Large intestine (tissue), 3 donors: ENCODE data around the gene IL17REL. TPM values are rescaled to one million over a fixed set of nuclear protein-coding genes. Genes with fewer than 3 reads are reported as not detected.

Source experiments
- DNase-seq, 2 donors: peaks; one replicate each; pipeline versions ENCODE4 v3.0.0 to v3.0.0-alpha.2; 2013
- H3K27ac ChIP-seq: one replicate; pipeline ENCODE4 v1.5.1; 2013; ENCODE audit warnings: low read length
- H3K27me3 ChIP-seq: 2 replicates; pipeline ENCODE4 v1.6.1; 2013; ENCODE audit warnings: low read length; ENCODE audit not compliant: control insufficient read depth, insufficient read depth
- H3K36me3 ChIP-seq: 2 replicates; pipeline ENCODE4 v1.6.1; 2013; ENCODE audit warnings: low read length; ENCODE audit not compliant: control insufficient read depth, insufficient read depth
- H3K4me1 ChIP-seq: one replicate; pipeline ENCODE4 v1.6.1; 2013; ENCODE audit warnings: low read length; ENCODE audit not compliant: control insufficient read depth, insufficient read depth
- H3K4me3 ChIP-seq: one replicate; pipeline ENCODE4 v1.5.1; 2013; ENCODE audit warnings: low read length
- H3K9me3 ChIP-seq: one replicate; pipeline ENCODE4 v1.6.1; 2013; ENCODE audit warnings: mild to moderate bottlenecking, low read depth, low read length, moderate library complexity; ENCODE audit not compliant: control insufficient read depth
- WGBS: methylation state at CpG from one replicate; pipeline ENCODE4 v1.1.5; 2013; ENCODE audit warnings: low lambda C conversion rate; ENCODE audit not compliant: insufficient coverage; 5-methylcytosine and 5-hydroxymethylcytosine counted together
- polyA plus RNA-seq: library from polyadenylated mRNA; unstranded; fragments of 120-200 nt; gene quantifications from one replicate; pipeline ENCODE4 v1.2.1, GENCODE V29; 2013

Gene IL17REL
- polyA plus RNA-seq, 1 donor, result 0.31 TPM

DNA sequence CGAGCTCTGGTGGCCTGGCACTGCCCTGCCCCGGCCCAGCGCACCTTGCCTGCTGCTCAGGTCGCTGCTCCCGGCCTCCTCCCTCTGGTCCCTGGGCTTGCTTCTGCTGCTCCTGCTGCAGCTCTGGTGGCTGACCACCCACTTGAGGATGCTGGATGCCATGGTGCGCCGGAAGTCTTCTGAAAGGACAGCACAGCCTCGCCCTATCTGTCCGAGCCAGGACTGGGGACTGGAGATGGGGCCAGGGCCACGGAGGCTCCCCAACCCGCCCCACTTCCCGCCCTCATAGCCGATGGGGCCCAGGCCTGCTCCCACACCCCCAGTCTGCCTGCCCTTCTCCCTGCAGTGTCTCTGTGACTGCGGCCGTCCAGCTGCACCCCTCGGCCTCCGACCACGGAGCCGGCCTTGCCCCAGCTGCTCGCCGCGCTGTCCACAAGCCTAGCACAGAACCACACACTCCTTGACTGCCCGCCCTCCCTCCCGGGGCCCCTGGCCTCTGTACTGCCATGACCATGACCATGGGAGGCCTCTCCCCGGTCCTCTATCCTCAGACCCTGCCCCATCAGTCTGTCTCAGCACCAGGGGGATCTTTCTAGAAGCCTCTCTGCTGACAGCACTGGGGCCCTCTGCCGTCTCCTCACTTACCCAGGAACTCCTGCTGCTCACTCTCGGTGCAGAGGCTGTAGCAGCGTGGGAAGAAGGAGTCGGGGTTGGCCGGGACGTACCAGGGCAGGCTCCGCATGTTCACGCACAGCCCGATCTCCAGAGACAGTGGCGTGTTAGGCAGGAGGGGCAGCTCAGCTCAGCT is 32.9 kb upstream of the IL17REL start:
- Histone ChIP-seq H3K27ac (no peak overlapping the region), H3K9me3 (no peaks in the 10 kb centered on the region), H3K27me3 (no peaks in the 10 kb centered on the region), H3K4me1 (no peaks in the 10 kb centered on the region), H3K36me3 (no peaks in the 10 kb centered on the region), H3K4me3 (no peak overlapping the region)
- WGBS, result no CpG with 5 or more reads among the region's 35 CpGs
- DNase-seq, result no peak

DNA sequence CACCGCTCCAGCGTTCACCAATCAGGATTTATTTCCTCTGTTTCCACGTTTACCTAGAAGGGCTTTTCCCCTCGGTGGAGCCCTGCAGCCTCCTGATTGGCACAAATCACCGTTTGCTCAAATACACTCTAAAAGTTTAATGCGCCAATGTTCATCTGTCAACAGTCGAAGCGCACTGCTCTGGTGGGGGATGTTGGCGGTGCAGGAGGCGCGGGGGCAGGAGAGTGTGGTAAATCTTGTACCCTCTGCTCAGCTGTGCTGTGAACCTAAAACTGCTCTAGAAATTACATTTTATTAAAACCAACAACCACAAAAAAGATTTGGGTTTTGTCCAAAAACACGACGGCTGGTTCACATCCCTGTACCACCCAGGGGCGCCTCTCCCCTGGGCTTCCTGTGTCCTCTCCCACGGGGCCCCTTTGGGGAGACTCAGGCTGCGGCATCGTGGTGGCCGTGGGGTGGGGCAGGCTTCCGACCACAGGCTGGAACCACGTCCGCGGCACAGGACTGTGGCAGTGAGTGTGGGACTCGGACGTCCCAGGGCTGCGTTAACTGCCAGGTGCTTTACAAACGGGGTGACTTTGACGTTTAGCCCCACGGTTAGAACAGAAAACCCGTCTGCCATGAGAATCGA is 32.0 kb upstream of the IL17REL start:
- no peak overlapping the region for H3K27ac ChIP-seq
- WGBS, result no CpG with 5 or more reads among the region's 30 CpGs
- no peaks in the 10 kb centered on the region for H3K4me1 ChIP-seq
- no peaks in the 10 kb centered on the region for H3K36me3 ChIP-seq
- H3K27me3 ChIP-seq, result no peaks in the 10 kb centered on the region
- no peaks in the 10 kb centered on the region for H3K9me3 ChIP-seq
- H3K4me3 ChIP-seq, result no peak overlapping the region
- DNase-seq, result no peak

DNA sequence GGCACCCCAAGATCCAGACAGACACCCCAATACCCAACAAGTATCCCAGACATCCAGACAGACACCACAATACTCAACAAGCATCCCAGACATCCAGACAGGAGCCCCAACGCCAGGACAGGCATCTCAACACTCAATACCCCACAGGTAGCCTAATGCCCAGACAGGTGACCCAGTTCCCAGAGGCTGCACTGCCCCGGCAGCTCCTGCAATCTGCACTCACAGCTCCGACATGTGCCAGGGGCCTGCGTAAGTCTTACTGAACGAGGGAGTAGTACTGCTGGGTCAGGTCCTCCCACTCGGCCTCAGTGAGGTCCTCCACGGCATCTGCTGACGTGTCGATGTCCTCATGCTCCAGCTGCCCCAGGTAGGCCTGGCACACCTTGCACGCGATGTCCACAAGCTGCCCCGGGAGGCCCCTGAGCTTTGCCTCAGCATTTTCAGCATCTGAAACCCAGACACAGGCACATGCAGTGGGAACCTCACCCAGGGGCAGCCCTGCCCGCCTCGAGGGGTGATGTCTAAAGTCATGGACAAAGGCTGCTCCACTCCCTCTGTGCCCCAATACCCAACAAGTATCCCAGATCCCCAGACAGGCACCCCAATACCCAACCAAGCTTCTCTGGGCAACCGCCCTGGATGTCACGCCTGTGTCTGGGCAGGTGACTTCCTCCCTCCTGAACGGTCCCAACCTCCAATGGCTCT is 28.9 kb upstream of the IL17REL start:
- H3K9me3 ChIP-seq, result no peaks in the 10 kb centered on the region
- H3K36me3 ChIP-seq, result no peaks in the 10 kb centered on the region
- no CpG with 5 or more reads among the region's 17 CpGs for WGBS
- no peak for DNase-seq
- H3K4me3 ChIP-seq, result no peak overlapping the region
- no peaks in the 10 kb centered on the region for H3K27me3 ChIP-seq
- H3K4me1 ChIP-seq, result no peaks in the 10 kb centered on the region
- H3K27ac ChIP-seq, result no peak overlapping the region

DNA sequence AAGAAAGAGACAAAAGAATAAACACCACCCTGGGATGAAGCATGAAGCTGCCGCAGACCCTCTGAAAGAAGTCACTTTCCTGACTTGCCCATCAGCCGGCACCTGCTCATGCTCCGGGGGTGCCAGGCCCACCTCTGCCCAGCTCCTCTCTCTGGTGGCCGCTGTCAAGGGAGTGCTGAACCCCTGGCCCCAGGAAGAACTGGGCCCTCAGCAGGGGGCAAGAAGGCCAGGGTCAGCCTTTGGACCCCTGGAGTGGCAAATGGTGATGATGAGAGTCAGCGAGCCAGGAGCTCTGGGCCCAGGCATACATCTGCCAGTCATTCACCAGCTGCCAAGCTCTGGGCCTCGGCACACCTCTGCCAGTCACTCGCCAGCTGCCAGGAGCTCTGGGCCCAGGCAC is 28.2 kb upstream of the IL17REL start:
- DNase-seq, result no peak
- no peaks in the 10 kb centered on the region for H3K9me3 ChIP-seq
- H3K4me3 ChIP-seq, result no peak overlapping the region
- no peaks in the 10 kb centered on the region for H3K27me3 ChIP-seq
- WGBS, result no CpG with 5 or more reads among the region's 7 CpGs
- H3K27ac ChIP-seq, result no peak overlapping the region
- H3K4me1 ChIP-seq, result no peaks in the 10 kb centered on the region
- no peaks in the 10 kb centered on the region for H3K36me3 ChIP-seq

DNA sequence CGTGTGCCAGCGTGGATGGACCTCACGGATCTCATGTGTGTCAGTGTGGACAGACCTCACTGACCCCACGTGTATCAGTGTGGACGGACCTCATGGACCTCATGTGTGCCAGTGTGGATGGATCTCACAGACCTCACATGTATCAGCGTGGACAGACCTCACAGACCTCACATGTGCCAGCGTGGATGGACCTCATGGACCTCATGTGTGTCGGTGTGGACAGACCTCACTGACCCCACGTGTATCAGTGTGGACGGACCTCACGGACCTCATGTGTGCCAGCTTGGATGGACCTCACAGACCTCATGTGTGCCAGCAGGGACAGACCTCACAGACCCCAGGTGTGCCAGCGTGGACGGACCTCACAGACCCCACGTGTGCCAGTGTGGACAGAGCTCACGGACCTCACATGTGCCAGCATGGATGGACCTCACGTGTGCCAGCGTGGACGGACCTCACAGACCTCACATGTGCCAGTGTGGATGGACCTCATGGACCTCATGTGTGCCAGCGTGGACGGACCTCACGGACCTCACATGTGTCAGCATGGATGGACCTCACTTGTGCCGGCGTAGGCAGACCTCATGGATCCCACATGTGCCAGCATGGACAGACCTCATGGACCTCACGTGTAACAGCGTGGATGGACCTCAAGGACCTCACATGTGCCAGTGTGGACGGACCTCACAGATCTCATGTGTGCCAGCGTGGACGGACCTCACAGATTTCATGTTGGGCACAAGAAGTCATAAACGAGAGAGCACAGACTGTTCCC is 27.3 kb upstream of the IL17REL start:
- no peak for DNase-seq
- no CpG with 5 or more reads among the region's 29 CpGs for WGBS
- no peaks in the 10 kb centered on the region for H3K36me3 ChIP-seq
- H3K9me3 ChIP-seq, result no peaks in the 10 kb centered on the region
- no peak overlapping the region for H3K27ac ChIP-seq
- H3K27me3 ChIP-seq, result no peaks in the 10 kb centered on the region
- no peaks in the 10 kb centered on the region for H3K4me1 ChIP-seq
- H3K4me3 ChIP-seq, result no peak overlapping the region

DNA sequence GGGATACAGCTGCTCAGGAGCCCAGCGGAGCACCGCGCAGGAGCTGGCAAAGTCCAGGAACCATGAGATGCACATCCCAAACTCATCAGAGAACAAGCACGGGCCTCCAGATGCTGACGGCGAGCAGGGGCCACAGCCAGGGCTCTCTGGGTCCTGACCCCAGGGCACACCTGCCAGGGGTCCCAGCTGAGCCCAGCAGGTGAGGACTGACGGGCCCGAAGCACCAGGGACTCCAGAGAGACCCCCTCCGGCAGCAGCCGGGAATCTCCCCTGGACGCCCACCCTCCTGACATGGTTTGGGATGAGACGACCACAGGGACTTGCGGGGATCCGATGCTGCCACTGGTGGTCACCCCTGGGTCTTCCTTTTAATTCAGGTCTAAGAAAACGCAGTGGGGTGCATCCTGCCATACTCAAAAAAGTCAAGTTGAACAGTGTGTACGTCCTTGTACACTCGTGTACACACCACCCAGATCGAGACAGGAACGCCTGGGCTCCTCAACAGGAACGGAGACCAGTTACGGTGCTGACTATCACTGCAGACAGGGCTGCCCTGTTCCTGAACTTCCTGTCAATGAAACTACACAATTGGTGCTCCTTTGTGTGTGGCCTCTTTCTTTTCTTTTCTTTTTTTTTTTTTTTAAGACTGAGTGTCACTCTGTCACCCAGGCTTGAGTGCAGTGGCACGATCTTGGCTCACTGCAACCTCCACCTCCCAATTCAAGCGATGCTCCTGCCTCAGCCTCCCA is 23.6 kb upstream of the IL17REL start:
- Histone ChIP-seq H3K9me3 (no peaks in the 10 kb centered on the region), H3K4me3 (no peak overlapping the region), H3K36me3 (no peaks in the 10 kb centered on the region), H3K27me3 (no peaks in the 10 kb centered on the region), H3K27ac (no peak overlapping the region), H3K4me1 (no peaks in the 10 kb centered on the region)
- 90% methylated on average over 2 of the region's 23 CpGs for WGBS
- DNase-seq, result no peak

DNA sequence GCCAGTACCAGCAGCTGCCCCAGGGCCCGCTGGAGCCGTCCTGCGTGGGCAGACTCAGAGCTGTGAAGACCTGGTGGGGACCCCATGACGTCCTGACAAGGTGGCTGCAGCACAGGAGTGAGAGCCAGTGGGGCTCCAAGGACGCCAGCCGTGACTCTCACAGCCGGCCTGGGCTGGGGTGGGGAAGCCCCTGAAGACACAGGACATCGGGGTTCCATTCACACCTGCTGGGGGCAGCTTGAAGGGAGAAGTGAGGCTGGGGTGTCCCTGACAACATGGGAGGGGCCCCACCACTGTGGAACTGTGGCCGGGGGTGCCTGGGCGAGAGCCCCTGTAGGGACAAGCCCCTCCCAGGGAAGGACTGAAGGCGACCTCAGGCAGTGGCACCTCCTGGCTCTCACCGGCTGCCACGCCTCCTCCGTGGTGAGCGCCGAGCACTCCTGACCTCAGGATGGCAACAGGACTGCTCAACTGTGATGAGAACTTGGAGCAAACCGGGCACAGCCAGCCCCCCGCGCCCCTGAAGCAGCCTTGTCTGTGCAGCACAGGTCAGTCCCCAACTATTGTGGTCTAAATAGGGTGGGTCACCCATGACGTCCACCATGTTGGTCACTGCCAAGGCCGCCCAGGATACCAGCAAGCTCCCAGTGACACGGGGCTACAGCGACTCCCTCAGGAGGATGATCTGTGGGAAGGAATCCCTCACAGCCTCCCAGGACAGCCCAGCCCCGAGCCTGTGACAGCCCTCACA is 22.7 kb upstream of the IL17REL start:
- no peaks in the 10 kb centered on the region for H3K4me1 ChIP-seq
- no CpG with 5 or more reads among the region's 24 CpGs for WGBS
- H3K27me3 ChIP-seq, result peaks cover 6% of the 10 kb centered on the region
- H3K36me3 ChIP-seq, result no peaks in the 10 kb centered on the region
- H3K9me3 ChIP-seq, result no peaks in the 10 kb centered on the region
- no peak overlapping the region for H3K27ac ChIP-seq
- no peak overlapping the region for H3K4me3 ChIP-seq
- DNase-seq, result no peak

DNA sequence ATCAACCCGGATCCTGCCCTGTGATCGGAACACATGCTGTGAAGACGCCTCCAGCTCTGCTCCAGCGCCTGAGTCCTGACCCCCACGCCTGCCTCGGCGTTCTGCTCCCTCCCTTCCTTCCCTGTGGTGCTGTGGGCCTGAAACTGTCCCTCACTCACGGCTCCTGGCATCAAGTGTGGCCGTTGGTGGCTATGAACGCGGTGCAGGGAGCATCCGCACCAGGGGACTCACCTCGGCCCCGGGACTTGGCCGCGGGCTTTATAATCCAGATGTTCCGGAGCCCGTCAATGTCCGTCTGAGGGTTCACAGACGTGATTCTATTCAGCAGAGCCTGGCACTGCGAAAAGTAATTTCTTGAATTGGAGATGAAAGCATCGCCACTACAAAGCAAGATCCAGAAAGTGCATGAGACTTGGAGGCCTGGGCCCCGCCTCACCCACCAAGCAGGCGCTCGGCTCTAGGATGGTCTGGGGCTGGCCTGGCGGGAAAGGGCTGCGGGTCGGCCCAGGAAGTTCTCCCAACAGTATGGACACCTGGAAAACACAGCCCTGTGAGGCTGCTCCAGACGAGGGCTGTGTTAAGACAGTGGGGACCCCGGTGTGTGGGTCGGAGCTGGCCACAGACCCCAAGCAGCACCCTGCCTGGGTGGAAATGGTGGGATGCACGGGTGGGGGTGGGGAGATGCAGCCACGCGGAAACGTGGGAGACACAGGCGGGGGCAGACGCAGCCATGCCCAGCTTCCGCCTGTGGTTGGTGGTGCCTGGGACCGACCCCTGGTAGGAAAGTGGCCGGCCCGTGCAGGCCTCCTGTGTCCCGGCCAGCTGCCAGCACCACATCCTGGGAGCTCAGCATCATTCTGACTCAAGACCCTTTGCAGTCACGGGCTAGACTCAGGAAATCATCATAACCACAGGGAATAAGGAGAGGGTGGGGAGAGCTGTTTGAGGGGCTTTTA is 21.8 kb upstream of the IL17REL start:
- WGBS, result no CpG with 5 or more reads among the region's 43 CpGs
- no peak overlapping the region for H3K27ac ChIP-seq
- H3K4me3 ChIP-seq, result no peak overlapping the region
- peaks cover 13% of the 10 kb centered on the region for H3K27me3 ChIP-seq
- H3K4me1 ChIP-seq, result no peaks in the 10 kb centered on the region
- H3K9me3 ChIP-seq, result no peaks in the 10 kb centered on the region
- H3K36me3 ChIP-seq, result no peaks in the 10 kb centered on the region
- DNase-seq, result no peak
